Endothelial cell (in vitro differentiated cells): Measurements from ENCODE around the gene GPR158. TPM values are rescaled to one million over a fixed set of nuclear protein-coding genes. Genes with fewer than 3 reads are reported as not detected.

Experiments
- DNase-seq: peaks from one replicate; pipeline ENCODE4 v3.0.0; 2021; ENCODE audit warnings: low spot score
- H3K27ac Mint-ChIP-seq: one replicate; pipeline ENCODE4 v1.8.0; 2021; ENCODE audit warnings: mixed read lengths, inconsistent platforms; ENCODE audit not compliant: unreplicated experiment
- H3K27me3 Mint-ChIP-seq: one replicate; pipeline ENCODE4 v1.8.0; 2021; ENCODE audit warnings: mild to moderate bottlenecking, moderate library complexity, mixed read lengths, inconsistent platforms; ENCODE audit not compliant: unreplicated experiment
- H3K36me3 Mint-ChIP-seq: one replicate; pipeline ENCODE4 v1.8.0; 2021; ENCODE audit warnings: mild to moderate bottlenecking, low read depth, mixed read lengths, inconsistent platforms; ENCODE audit not compliant: unreplicated experiment
- H3K4me1 Mint-ChIP-seq: one replicate; pipeline ENCODE4 v1.8.0; 2021; ENCODE audit warnings: mild to moderate bottlenecking, mixed read lengths, inconsistent platforms; ENCODE audit not compliant: unreplicated experiment
- H3K4me3 Mint-ChIP-seq: one replicate; pipeline ENCODE4 v1.8.0; 2021; ENCODE audit warnings: mild to moderate bottlenecking, mixed read lengths, inconsistent platforms; ENCODE audit not compliant: unreplicated experiment
- H3K9me3 Mint-ChIP-seq: one replicate; pipeline ENCODE4 v1.8.0; 2021; ENCODE audit warnings: mixed read lengths, inconsistent platforms; ENCODE audit not compliant: unreplicated experiment
- total RNA-seq: library from RNA; stranded (reverse); fragmentation: NEBNext Ultra II Directional; extraction: Animal tissue kit (Norgen Biotek cat#: 25700); gene quantifications from one replicate; pipeline ENCODE4 v1.2.1, GENCODE V29; 2021; ENCODE audit not compliant: unreplicated experiment
- TF ChIP-seq, protein P1 (sequence below): fragments of 200-600 bp; sonication (generic); IDR thresholded peaks from one replicate; pipeline ENCODE4 v1.5.0; 2021; ENCODE audit warnings: antibody characterized with exemption; ENCODE audit not compliant: unreplicated experiment

GPR158 gene
- total RNA-seq, 1 donor from 2014 or later = 0.13 TPM

DNA sequence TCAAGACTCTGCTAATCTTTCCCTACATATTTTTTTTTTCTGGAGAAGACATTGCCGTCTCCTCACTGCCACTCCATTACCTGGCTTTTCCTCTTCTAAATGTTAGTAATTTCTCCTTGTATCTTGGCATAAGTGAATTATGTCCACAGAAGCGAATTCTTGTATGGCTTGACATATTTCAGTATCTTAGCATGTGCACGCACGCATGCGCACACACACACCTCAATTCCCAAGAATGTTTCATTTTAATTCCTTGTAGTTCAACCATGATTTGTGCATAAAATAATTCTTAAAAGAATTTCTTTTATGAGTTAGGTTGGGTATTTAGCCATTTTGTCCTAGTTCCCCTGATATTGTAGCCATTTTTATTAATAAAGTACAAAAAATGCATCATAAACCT lies 458.0 kb downstream of the GPR158 start:
- DNase-seq = no peak
- no peaks in the 10 kb centered on the region for H3K27me3 Mint-ChIP-seq
- H3K9me3 Mint-ChIP-seq = no peaks in the 10 kb centered on the region
- TF ChIP-seq, protein P1, sequence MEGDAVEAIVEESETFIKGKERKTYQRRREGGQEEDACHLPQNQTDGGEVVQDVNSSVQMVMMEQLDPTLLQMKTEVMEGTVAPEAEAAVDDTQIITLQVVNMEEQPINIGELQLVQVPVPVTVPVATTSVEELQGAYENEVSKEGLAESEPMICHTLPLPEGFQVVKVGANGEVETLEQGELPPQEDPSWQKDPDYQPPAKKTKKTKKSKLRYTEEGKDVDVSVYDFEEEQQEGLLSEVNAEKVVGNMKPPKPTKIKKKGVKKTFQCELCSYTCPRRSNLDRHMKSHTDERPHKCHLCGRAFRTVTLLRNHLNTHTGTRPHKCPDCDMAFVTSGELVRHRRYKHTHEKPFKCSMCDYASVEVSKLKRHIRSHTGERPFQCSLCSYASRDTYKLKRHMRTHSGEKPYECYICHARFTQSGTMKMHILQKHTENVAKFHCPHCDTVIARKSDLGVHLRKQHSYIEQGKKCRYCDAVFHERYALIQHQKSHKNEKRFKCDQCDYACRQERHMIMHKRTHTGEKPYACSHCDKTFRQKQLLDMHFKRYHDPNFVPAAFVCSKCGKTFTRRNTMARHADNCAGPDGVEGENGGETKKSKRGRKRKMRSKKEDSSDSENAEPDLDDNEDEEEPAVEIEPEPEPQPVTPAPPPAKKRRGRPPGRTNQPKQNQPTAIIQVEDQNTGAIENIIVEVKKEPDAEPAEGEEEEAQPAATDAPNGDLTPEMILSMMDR = no peak
- H3K4me1 Mint-ChIP-seq = no peaks in the 10 kb centered on the region
- H3K27ac Mint-ChIP-seq = no peak overlapping the region
- H3K4me3 Mint-ChIP-seq = no peak overlapping the region
- H3K36me3 Mint-ChIP-seq = no peaks in the 10 kb centered on the region

DNA sequence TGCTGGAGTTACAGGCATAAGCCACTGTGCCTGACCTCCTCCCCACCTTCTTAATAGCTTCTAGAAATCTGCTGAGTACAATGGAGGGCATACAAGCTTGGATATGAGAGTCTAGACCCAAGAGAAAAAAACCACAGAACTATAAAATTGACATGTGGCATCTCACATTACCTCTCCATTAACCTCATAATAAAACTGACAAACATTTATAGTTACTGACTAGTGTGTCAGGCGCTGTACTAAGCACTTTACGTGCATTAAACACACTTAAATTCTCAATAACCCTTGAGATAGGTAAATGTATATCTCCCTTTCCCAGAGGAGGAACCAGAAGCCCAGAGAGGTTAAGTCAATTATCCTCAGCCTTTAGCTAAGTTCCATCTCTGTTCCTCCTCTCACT lies 458.7 kb downstream of the GPR158 start:
- TF ChIP-seq, protein P1 = no peak
- Mint-ChIP-seq H3K36me3 (no peaks in the 10 kb centered on the region), H3K27ac (no peak overlapping the region), H3K4me1 (no peaks in the 10 kb centered on the region), H3K27me3 (no peaks in the 10 kb centered on the region), H3K9me3 (no peaks in the 10 kb centered on the region), H3K4me3 (no peak overlapping the region)
- DNase-seq = no peak

DNA sequence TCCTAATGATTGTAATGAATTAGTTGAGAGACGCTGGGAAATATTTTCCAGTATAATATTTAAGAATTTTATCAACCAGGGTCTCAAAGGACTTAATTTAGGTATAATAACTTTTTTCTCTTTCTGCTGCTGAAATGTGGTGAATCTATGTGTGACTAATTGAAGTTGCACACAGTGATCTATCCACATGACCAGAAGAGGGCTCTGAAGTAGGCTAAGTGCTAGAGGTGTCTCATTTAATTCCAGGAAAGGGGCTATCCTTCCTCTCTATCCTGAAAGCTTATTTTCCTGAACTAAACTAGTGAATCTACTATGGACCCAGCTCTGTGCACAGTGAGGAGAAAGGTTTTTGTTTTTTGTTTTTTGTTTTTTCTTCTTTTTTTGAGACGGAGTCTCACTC lies 464.8 kb downstream of the GPR158 start:
- no peaks in the 10 kb centered on the region for H3K9me3 Mint-ChIP-seq
- TF ChIP-seq, protein P1 = no peak
- no peaks in the 10 kb centered on the region for H3K36me3 Mint-ChIP-seq
- H3K4me1 Mint-ChIP-seq = peaks cover 2% of the 10 kb centered on the region
- no peak overlapping the region for H3K4me3 Mint-ChIP-seq
- H3K27ac Mint-ChIP-seq = no peak overlapping the region
- no peaks in the 10 kb centered on the region for H3K27me3 Mint-ChIP-seq
- no peak for DNase-seq

DNA sequence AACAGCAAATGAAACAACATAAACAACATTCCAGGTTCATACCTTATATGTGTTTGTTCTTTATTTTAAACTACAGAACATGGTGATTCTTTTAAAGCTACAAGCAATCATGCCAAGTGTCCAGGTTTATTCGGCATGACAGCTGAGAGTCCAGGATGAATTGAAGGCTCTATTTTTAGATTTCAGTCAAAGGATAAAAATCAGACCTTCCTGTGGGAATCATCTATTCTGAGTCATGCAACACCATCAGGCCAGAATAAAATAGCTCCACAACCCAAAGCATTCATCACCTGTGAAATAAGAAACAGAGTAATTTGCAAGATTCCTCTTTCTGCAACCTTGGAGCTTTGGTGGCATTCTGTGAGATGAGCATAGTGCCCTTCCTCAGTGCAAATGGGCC lies 466.8 kb downstream of the GPR158 start:
- Mint-ChIP-seq H3K4me1 (peaks cover 2% of the 10 kb centered on the region), H3K36me3 (no peaks in the 10 kb centered on the region), H3K4me3 (no peak overlapping the region), H3K27me3 (no peaks in the 10 kb centered on the region), H3K27ac (no peak overlapping the region), H3K9me3 (no peaks in the 10 kb centered on the region)
- DNase-seq = no peak
- TF ChIP-seq, protein P1 = no peak

DNA sequence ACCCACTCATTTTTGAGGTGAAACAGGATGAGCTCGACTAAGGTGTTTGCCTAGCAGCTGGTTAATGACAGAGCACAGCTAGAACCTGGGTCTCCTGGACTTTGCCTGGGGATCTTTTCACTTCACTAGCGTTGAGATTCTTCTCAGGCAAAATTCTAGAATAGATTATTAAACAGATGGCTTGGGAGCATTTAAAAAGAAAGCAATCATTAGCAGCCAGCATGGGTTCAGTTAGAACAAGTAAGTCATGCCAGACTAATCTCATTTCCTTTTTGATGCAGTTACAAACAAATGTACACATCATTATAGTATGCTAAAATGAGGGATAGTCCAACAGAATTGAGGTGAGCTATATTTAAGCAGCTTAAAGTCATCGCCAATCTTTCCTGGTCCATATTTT lies 467.9 kb downstream of the GPR158 start:
- no peak overlapping the region for H3K4me3 Mint-ChIP-seq

More for the DNA sequence above, 467.9 kb downstream of the GPR158 start:
- Mint-ChIP-seq H3K9me3 (no peaks in the 10 kb centered on the region), H3K27me3 (no peaks in the 10 kb centered on the region), H3K4me1 (peaks cover 2% of the 10 kb centered on the region), H3K27ac (no peak overlapping the region), H3K36me3 (no peaks in the 10 kb centered on the region)
- no peak for DNase-seq
- TF ChIP-seq, protein P1 = no peak
